ENCODE data around the gene PDE6A. TPM values are rescaled to one million over a fixed set of nuclear protein-coding genes. Genes with fewer than 3 reads are reported as not detected.

Gene PDE6A
- total RNA-seq, 2 experiments from 2014 or later: not detected

DNA sequence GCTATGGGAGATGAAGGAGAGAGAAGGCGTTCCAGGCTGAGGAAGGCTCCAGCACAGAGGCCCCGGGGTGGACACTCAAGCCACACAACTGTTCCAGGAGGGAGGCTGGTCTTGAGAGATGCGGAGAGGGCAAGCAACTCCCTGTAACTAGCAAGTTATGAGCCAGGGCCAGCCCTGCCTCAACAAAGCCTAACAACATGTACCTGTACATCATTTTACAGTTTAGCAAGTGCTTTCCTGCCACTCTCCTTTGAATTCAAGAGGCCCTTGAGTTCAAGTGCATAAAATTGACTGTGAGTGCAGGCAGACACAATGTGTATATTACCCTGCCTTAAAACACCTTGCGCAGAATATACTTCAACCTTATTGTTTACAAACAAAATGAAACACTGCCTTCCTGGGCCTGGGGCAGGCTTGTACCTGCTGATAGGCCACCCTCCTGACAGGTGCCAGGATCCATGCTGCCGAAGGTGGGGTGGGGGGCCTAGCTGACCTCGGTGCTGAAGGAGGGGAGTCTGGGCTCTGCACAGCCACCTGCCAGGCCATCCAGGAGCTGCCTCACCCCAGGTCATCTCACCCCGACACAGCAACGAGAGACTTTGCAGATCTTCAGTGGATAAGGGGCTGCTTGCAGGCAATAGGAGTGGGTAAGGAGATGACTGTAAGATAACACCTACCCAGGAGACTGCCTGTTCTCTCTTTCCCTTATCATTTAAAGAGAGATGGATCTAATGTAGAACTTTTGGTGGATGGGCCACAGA is 134.5 kb downstream of the PDE6A start:
- POLR2A ChIA-PET: interaction anchor here (0.6 kb wide), 1 partner anchor 78 kb away, joined by 3 read pairs; no protein-coding TSS in a partner anchor
- CTCF ChIA-PET: no interaction called here

DNA sequence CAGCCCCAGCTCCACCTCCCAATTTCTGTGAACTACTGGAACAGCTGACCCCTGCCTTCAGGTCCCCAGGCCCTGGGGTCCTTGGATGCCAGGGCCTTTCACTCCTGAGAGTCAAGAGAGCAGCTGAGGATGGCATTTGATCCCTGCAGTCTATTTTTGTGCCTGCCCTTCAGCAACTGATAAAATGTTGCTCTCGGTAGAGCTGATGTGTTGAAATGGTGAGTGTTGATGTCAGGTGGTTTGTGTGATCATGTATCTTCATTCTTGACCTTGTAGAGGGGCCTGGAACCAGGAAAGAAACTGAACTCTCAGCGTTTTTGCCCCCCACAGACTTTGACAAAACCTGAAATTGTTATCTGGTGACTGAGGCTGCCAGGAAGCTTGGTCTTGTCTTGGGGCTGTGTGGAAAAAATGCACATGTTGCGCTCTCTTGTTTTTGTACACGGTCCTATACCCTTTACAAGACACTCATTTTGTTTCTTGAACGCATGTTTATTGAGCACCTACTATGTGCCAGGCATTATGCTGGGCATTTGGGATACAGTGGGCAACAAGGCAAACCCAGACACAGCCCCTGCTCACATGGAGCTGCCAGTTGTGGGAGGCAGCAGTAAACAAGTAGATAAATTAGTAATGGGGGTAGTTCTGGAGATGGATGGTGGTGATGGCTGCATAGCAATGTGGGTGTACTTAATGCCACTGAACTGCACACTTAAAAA is 136.2 kb downstream of the PDE6A start:
- ChIA-PET CTCF (no interaction called here), POLR2A (interaction anchor here (0.6 kb wide), 1 partner anchor 144 kb away, joined by 3 read pairs; no protein-coding TSS in a partner anchor)

Other genes with a start within 250 kb of the PDE6A start
- 1 to 10 TPM; 8.6 to 8.8 TPM for gene PPARGC1B, start 214.5 kb downstream of the PDE6A start, total RNA-seq
- 1 to 10 TPM; 8.6 to 9.5 TPM for gene SLC26A2, start 16.0 kb upstream of the PDE6A start, total RNA-seq
- 1 to 10 TPM; 1.9 to 2.4 TPM for gene TIGD6, start 55.9 kb upstream of the PDE6A start, total RNA-seq
- gene HMGXB3, start 55.9 kb upstream of the PDE6A start, total RNA-seq: 10 to 100 TPM; 41.4 to 41.6 TPM
- gene CSF1R, start 141.8 kb upstream of the PDE6A start, total RNA-seq: not detected
- gene PDGFRB, start 211.1 kb upstream of the PDE6A start, total RNA-seq: 1 to 10 TPM in 1 of 2 experiments, under 1 TPM in 1; 0.61 to 2.1 TPM
- gene CDX1, start 222.0 kb upstream of the PDE6A start, total RNA-seq: not detected
- not detected for gene SLC6A7, start 245.3 kb upstream of the PDE6A start, total RNA-seq

Measured in activated CD8-positive, alpha-beta memory T cell treated with anti-CD3 and anti-CD28 coated beads for 36 hours (primary cell).